Upper lobe of right lung (tissue), 1 donor: Measurements from ENCODE around the gene LRRC3. TPM values are rescaled to one million over a fixed set of nuclear protein-coding genes. Genes with fewer than 3 reads are reported as not detected.
A peak's percentile ranks its signal among the peaks of the same experiment; 100 is the strongest.

Experiments used
- ATAC-seq: fragments of 200-7000 bp; cut with Tn5 transposase; one replicate; pipeline ENCODE4 v1.9.1; 2020; ENCODE audit warnings: mild to moderate bottlenecking, moderate library complexity
- DNase-seq: peaks from one replicate; pipeline ENCODE4 v3.0.0-alpha.2; 2020
- H3K27ac ChIP-seq: fragments of 200-600 bp; one replicate; pipeline ENCODE4 v1.8.0; 2022
- H3K27me3 ChIP-seq: fragments of 200-600 bp; one replicate; pipeline ENCODE4 v1.8.0; 2022; ENCODE audit warnings: mild to moderate bottlenecking
- H3K36me3 ChIP-seq: fragments of 200-600 bp; one replicate; pipeline ENCODE4 v1.8.0; 2022
- H3K4me1 ChIP-seq: fragments of 200-600 bp; one replicate; pipeline ENCODE4 v1.8.0; 2022
- H3K4me3 ChIP-seq: fragments of 200-600 bp; one replicate; pipeline ENCODE4 v1.8.0; 2022; ENCODE audit warnings: mild to moderate bottlenecking
- H3K9me3 ChIP-seq: fragments of 200-600 bp; one replicate; pipeline ENCODE4 v1.8.0; 2022
- intact Hi-C: fragments of 100-400 bp; cut with DNase I; formaldehyde crosslinking; loops from one replicate; pipeline ENCODE4 v1.11.0; 2022
- total RNA-seq: library from RNA; stranded (reverse); fragmentation: NEBNext Ultra II Directional; extraction: Animal tissue kit (Norgen Biotek cat#: 25700); gene quantifications from one replicate; pipeline ENCODE4 v1.2.1, GENCODE V29; 2021
- TF ChIP-seq, protein P1 (sequence below): fragments of 200-600 bp; IDR thresholded peaks from one replicate; pipeline ENCODE4 v1.8.0; 2022; ENCODE audit warnings: antibody characterized with exemption
- donor health status: DM: no; HTN: yes; CAD: no; lungs with severe emphysema.

The LRRC3 gene
- total RNA-seq, 1 donor from 2014 or later = 3.6 TPM

GRCh38 chr21:44436958-44437357, 18.4 kb upstream of the LRRC3 start:
- no peaks in the 10 kb centered on the region for H3K9me3 ChIP-seq
- no peaks in the 10 kb centered on the region for H3K27me3 ChIP-seq
- H3K4me3 ChIP-seq = no peak overlapping the region
- ATAC-seq (no peak), DNase-seq (peak; percentile 53)
- no peaks in the 10 kb centered on the region for H3K4me1 ChIP-seq
- H3K27ac ChIP-seq = no peak overlapping the region
- TF ChIP-seq, protein P1, sequence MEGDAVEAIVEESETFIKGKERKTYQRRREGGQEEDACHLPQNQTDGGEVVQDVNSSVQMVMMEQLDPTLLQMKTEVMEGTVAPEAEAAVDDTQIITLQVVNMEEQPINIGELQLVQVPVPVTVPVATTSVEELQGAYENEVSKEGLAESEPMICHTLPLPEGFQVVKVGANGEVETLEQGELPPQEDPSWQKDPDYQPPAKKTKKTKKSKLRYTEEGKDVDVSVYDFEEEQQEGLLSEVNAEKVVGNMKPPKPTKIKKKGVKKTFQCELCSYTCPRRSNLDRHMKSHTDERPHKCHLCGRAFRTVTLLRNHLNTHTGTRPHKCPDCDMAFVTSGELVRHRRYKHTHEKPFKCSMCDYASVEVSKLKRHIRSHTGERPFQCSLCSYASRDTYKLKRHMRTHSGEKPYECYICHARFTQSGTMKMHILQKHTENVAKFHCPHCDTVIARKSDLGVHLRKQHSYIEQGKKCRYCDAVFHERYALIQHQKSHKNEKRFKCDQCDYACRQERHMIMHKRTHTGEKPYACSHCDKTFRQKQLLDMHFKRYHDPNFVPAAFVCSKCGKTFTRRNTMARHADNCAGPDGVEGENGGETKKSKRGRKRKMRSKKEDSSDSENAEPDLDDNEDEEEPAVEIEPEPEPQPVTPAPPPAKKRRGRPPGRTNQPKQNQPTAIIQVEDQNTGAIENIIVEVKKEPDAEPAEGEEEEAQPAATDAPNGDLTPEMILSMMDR = no peak
- no peaks in the 10 kb centered on the region for H3K36me3 ChIP-seq
- intact Hi-C loops = no loop called here

GRCh38 chr21:44437371-44437695, 18.0 kb upstream of the LRRC3 start:
- Histone ChIP-seq H3K9me3 (no peaks in the 10 kb centered on the region), H3K4me3 (no peak overlapping the region), H3K36me3 (no peaks in the 10 kb centered on the region), H3K27ac (no peak overlapping the region), H3K4me1 (no peaks in the 10 kb centered on the region), H3K27me3 (no peaks in the 10 kb centered on the region)
- DNase-seq (peak; percentile 56), ATAC-seq (no peak)
- intact Hi-C loops = no loop called here
- TF ChIP-seq, protein P1 = no peak

DNA sequence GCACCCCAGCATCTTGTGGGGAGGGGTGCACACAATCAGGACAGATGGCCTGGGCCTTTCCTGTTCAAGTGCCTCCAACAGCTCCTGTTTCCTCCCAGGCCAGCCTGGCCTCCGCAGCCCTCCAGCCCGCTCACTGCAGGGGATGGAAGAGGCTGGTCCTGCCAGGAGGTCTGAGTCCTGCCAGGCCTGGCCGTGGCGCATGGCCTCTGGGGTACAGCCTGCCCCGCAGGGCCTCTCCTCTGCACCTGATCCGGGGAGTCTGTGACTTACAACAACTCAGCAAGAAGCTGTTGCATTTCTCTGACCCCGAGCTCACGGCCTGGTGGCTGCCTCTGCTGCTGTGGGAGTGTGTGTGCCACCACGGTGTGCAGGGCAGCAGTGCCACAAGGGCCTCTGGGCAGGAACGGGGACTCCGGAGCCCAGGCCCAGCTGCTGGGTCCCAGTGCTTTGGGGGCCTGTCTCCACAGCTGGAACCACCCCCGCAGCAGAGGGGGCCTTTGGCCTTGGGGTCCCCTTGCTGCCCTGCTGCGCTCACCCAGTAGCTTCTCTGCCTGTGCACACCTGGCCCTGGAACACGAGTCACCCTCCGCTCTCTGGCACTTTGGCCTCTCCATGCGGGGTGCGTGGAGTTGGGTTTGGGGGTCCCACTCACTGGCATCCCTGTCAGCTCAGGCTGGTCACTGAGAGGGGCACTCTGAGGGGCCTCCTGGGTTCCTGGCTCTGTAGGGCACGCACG, 17.4 kb upstream of the LRRC3 start:
- H3K27me3 ChIP-seq = no peaks in the 10 kb centered on the region
- TF ChIP-seq, protein P1 = no peak
- peak; percentile 55 for DNase-seq
- no peak overlapping the region for H3K4me3 ChIP-seq
- H3K9me3 ChIP-seq = no peaks in the 10 kb centered on the region
- no peaks in the 10 kb centered on the region for H3K36me3 ChIP-seq
- no peaks in the 10 kb centered on the region for H3K4me1 ChIP-seq
- no peak for ATAC-seq
- intact Hi-C loops = no loop called here
- no peak overlapping the region for H3K27ac ChIP-seq

GRCh38 chr21:44438531-44439210, 16.6 kb upstream of the LRRC3 start:
- Histone ChIP-seq H3K27me3 (no peaks in the 10 kb centered on the region), H3K4me3 (no peak overlapping the region), H3K27ac (no peak overlapping the region), H3K9me3 (no peaks in the 10 kb centered on the region), H3K36me3 (no peaks in the 10 kb centered on the region), H3K4me1 (no peaks in the 10 kb centered on the region)
- peak; percentile 55 for ATAC-seq
- TF ChIP-seq, protein P1 = no peak
- intact Hi-C loops = no loop called here
- peak; percentile 74 for DNase-seq

DNA sequence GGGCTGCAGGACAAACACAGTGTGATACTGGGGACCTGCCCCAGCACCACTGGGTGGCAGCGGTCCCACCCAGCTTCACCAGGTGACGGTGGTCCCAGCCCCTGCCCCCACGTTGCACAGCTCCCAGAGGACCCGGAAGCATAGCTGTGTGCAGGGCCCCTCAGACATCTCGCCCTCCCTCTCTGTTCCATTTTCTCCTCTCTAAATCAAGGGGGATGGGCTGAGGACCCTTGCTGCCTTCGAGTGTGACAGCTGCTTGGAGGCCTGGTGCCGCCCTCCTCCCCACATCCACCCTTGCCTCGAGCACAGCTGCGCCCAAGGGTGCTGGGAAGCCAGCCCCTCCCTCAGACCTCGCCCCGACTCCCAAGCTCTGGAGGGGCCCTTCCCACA, 16.1 kb upstream of the LRRC3 start:
- TF ChIP-seq, protein P1 = no peak
- H3K27ac ChIP-seq = no peak overlapping the region

More for the DNA sequence above, 16.1 kb upstream of the LRRC3 start:
- Histone ChIP-seq H3K36me3 (no peaks in the 10 kb centered on the region), H3K4me1 (no peaks in the 10 kb centered on the region), H3K27me3 (no peaks in the 10 kb centered on the region), H3K4me3 (no peak overlapping the region), H3K9me3 (no peaks in the 10 kb centered on the region)
- DNase-seq = peak; percentile 49
- ATAC-seq = no peak
- intact Hi-C loops = no loop called here
